HG03469 (cell line): Measurements from ENCODE around the gene AAK1.
"Not testable (repeated sequence)": the region's sequence is repeated elsewhere in the genome, so short reads cannot be mapped to it uniquely, and the experiment has no call there.

ENCODE experiments used
- ATAC-seq: cut with Tn5 transposase; IDR thresholded peaks from one replicate; pipeline ENCODE4 v1.9.1; 2021; ENCODE audit warnings: mild to moderate bottlenecking, moderate library complexity, moderate number of reproducible peaks; ENCODE audit not compliant: unreplicated experiment

The AAK1 gene

GRCh38 chr2:69660637-69661036 lies 17.1 kb upstream of the AAK1 start:
- ATAC-seq = no peak

GRCh38 chr2:69659941-69660483 lies 16.5 kb upstream of the AAK1 start:
- ATAC-seq = no peak

GRCh38 chr2:69659349-69659748 lies 15.8 kb upstream of the AAK1 start:
- ATAC-seq = no peak

GRCh38 chr2:69652206-69652605 lies 8.7 kb upstream of the AAK1 start:
- no peak for ATAC-seq

- ATAC-seq = not testable (repeated sequence)
Measured at GRCh38 chr2:69647196-69647595, 3.7 kb upstream of the AAK1 start.

GRCh38 chr2:69646714-69647113 lies 3.2 kb upstream of the AAK1 start:
- ATAC-seq = no peak

GRCh38 chr2:69645921-69646320 lies 2.4 kb upstream of the AAK1 start:
- no peak for ATAC-seq

- ATAC-seq = no peak
Measured at GRCh38 chr2:69645031-69645431, 1.5 kb upstream of the AAK1 start.

- ATAC-seq = no peak
Measured at GRCh38 chr2:69644506-69644979, 1.0 kb upstream of the AAK1 start.

GRCh38 chr2:69642709-69643601 lies 584 bp downstream of the AAK1 start:
- ATAC-seq = no peak

GRCh38 chr2:69641887-69642708 lies 1.4 kb downstream of the AAK1 start:
- ATAC-seq = no peak

- no peak for ATAC-seq
Measured at GRCh38 chr2:69641471-69641870, 2.1 kb downstream of the AAK1 start.

- ATAC-seq = no peak
Measured at GRCh38 chr2:69639266-69639665, 4.3 kb downstream of the AAK1 start.

- ATAC-seq = no peak
Measured at GRCh38 chr2:69638630-69639029, 4.9 kb downstream of the AAK1 start.

GRCh38 chr2:69637923-69638322 lies 5.6 kb downstream of the AAK1 start:
- no peak for ATAC-seq

- no peak for ATAC-seq
Measured at GRCh38 chr2:69636395-69636794, 7.1 kb downstream of the AAK1 start.

GRCh38 chr2:69635432-69635831 lies 8.1 kb downstream of the AAK1 start:
- no peak for ATAC-seq

- no peak for ATAC-seq
Measured at GRCh38 chr2:69634196-69634821, 9.2 kb downstream of the AAK1 start.

- no peak for ATAC-seq
Measured at GRCh38 chr2:69631402-69631801, 12.1 kb downstream of the AAK1 start.

GRCh38 chr2:69629921-69630608 lies 13.5 kb downstream of the AAK1 start:
- ATAC-seq = no peak
